Renal cortex interstitium (tissue), 11 donors: ENCODE measurements around the gene ARHGEF28. TPM values are rescaled to one million over a fixed set of nuclear protein-coding genes. Genes with fewer than 3 reads are reported as not detected.
A peak's percentile ranks its signal among the peaks of the same experiment; 100 is the strongest.

Experiments used
- DNase-seq, 11 donors: peaks; one replicate each; pipeline ENCODE4 v3.0.0-alpha.2; 2013; ENCODE audit warnings: low read depth in 9 of 11, low spot score in 4 of 11; ENCODE audit errors: extremely low read depth in 1 of 11
- polyA plus RNA-seq, 3 donors: library from polyadenylated mRNA; unstranded; fragments of 120-200 nt; gene quantifications; one replicate each; pipeline ENCODE4 v1.2.1, GENCODE V29; 2013; ENCODE audit not compliant: insufficient read length in 3 of 3

Gene ARHGEF28
- polyA plus RNA-seq, 3 donors: 40.8 to 70.9 (median 52.7) TPM

DNA sequence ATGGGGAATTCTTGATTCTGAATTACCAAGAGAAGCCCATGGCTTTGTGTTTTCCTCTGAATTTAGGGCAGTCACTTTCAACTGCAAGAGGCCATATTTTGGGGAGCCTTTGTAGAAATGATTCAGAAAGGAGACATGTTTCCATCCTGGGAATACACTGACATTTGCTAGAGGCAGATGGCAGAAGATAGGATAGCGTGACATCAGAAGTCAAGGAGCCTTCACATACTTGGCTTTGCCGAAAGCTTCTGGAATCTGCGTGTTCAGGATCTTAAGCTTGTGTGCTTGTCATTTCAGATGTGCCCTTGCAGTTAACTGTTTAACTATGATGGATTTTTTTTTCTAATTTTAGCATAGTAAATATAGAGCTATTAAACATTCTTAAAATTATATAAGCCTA, 296.2 kb downstream of the ARHGEF28 start:
- DNase-seq: no peak

DNA sequence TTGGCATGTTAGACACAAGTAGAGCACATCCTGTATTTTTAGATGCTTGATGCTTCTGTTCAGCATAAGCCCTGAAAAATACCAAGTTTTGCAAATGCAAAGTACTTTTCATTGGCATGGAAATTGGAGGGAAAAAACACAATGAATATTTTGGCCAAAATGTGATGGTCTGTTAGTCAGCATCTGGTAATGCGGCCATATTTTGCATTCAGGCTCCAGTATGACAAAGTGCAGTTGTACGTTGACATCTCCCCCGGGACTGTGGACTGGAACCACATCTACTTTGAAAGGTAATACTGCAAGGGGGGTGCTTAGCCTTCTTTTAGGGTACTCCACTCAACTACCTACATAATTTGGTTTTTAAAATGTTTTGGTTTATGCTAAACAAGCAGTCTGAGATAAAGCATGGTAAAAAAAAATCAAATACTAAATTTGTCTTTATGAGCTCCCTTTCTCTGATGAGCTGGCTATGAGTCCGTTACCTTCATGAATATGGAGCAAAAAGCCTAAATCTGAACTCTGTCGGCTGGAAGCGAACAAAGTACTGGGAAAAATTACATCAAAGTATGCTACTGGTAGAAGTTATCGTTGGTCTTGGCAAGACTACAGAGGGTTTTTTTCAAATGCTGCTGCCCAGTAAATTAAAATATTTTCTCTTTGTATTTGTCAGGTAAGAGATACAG, 297.0 kb downstream of the ARHGEF28 start:
- no peak for DNase-seq

GRCh38 chr5:73928476-73929070, 302.6 kb downstream of the ARHGEF28 start:
- DNase-seq: no peak

- no peak for DNase-seq
Measured at GRCh38 chr5:73935719-73936118, 309.7 kb downstream of the ARHGEF28 start.

DNA sequence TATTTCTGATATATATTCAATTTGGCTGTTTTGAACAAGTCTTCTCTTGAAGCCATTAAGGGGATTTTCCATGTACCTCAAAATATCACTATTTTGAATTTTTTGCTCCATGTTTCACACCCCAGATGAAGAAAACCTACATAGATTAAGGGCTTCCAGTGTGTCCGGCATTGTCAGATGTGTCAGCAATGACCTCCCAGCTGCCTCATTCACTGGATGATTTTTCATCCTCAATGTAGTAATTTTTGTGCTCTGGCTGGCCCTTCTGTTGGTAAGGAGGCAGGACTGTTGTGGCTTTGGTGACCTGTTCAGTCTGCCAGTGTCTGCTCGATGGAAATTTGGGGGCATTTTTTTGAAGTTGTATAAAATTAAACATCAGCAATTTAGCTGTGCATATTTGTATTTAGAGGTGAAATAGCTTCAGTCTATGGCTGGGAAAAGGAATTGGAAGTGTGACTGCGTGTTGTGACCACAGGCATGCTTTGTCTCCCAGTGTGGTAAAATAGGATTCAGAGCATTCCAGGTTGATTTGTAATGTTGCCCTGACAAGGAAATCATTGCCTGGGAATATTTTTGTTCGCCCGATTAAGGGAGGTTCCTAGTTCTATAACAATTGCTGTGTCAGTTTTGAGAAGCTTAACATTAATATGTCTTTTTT, 312.4 kb downstream of the ARHGEF28 start:
- DNase-seq: no peak

GRCh38 chr5:73938938-73939320, 312.9 kb downstream of the ARHGEF28 start:
- DNase-seq: no peak

DNA sequence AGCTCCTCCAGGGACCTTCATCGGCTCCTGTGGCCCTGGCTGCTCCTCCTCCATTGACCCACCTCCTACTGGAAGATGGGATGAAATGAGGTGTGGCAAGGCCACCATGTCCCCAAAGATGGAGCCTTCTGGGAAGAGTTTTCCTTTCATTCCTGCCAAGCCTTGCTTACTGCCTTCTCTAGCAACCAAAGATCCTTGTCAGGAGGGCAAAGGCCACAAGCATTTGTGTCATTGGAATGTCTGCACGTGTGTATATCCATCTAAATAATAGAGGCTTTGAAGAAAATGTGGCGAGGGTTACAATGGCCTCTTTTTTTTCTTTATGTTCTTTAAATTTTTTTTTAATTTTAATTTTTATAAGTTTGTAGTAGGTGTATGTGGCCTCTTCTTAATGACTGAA, 313.6 kb downstream of the ARHGEF28 start:
- no peak for DNase-seq

GRCh38 chr5:73940026-73940425, 314.0 kb downstream of the ARHGEF28 start:
- DNase-seq: no peak

- DNase-seq: no peak
Measured at GRCh38 chr5:73940801-73941200, 314.8 kb downstream of the ARHGEF28 start.

GRCh38 chr5:73942783-73943182, 316.8 kb downstream of the ARHGEF28 start:
- DNase-seq: no peak

DNA sequence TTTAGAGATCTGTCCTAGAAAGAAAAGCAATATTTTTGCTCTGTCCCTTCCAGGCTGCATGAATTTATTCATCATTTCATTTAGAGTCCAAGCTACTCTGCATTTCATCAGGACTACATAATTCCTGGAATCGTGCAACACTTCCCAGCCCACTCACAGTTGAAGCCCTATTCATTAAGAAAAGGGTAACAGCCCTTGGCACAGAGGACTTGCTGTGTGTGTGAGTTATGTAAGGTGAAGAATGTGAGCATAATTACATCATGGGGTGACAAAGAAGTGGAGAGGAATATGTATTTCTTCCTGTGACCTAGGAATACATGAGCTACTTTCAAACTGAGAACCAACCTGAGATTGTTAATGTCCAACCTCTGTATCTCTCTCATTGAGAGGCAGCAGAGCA, 317.4 kb downstream of the ARHGEF28 start:
- no peak for DNase-seq

DNA sequence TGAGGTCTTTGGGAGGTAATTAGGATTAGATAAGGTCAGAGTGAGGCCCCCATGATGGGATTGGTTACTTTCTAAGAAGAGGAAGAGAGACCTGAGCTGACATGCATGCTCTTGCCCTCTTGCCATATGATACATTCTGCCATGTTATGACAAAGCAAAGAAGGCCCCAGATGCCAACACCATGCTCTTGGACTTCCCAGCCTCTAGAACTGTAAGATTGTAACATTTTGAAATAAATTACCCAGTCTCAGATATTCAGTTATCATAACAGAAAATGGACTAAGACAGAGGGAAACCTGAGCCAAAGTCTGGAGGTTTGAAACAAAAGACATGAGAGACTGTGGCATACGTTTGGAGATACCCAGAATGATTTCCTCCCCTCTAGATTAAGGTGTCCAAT, 318.6 kb downstream of the ARHGEF28 start:
- no peak for DNase-seq

GRCh38 chr5:73945505-73945904, 319.5 kb downstream of the ARHGEF28 start:
- no peak for DNase-seq

- peak in 1 of 11 donors; percentile 57 for DNase-seq
Measured at GRCh38 chr5:73946278-73946677, 320.3 kb downstream of the ARHGEF28 start.

GRCh38 chr5:73946919-73947602, 321.1 kb downstream of the ARHGEF28 start:
- DNase-seq: no peak

DNA sequence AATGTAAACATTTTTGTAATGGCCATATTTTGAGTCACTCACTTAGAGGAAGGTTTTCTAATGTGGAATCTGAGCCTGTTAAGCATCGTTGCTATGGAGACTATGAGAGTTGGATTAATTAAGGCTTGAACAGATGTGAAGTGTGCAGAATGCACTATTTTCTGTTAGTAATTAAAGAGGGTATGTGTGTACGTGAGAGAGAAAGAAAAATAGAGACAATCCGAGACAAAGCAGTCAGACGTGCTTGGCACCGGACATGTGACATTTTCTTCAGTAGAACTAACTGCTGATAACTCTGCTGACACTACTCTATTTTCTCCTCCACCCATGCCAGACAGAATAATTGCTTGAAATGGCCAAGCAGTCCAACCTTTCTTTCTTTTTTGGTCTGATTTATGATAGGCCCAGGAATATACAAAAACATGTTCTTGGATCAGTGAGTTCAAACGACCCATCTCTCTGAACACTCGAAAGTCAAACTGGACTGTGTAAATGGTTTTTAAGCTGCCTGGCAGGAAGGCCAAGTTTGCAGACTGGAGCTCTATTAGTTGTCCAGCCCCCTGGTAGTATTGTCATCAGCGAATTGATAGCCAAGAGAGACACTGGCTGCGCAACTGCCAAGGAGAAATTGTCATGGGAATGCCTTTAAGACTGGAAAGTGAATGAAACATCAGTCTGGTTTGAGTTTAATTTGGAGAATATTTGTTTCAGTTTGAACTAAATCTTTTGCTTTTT, 322.1 kb downstream of the ARHGEF28 start:
- DNase-seq: no peak

DNA sequence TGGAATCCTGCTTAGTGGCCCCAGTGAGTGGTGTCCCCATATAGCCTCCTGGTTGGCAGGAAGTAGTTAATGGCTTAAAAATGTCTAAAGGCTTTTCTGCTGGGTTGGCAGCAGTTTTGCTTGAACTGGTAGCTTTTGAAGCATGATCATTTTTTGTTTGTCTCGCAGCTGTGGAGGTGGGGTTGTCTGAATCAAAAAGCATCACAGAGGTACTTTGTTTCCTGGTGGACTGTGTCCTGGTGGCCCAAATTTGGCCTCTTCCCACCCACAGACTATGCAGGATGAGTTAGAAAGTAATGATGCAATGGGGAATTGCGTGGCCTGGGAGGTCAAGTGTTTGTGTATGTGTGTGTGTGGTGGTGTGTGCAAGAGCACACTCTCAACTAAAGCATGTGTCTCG, 322.7 kb downstream of the ARHGEF28 start:
- no peak for DNase-seq

GRCh38 chr5:73950441-73950873, 324.5 kb downstream of the ARHGEF28 start:
- no peak for DNase-seq

DNA sequence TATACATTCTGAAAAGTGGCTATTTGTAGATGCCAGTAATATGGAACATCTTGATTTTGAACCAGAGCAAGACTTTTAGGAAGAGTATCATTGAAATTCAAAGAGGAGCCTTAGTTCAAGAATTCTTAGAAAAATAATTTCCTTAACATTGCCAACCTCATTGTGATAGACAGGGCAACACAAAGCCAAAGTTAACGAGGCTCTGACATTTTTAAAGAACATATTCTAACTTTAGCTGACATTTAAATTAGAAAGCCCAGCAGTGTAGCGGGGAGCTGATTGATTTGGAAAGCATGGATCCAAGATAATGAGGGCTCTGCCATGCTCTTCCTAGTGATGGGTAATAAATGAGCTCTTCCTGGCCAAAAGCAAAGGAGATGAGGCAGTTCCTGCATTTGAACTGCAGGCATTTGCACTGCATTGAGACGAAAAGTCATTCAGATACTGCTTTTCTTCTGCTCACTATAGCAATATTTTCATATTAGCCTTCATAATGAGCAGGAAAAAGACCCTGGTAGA, 325.0 kb downstream of the ARHGEF28 start:
- DNase-seq: no peak
